HG03354 (cell line): ENCODE results near the gene NCDN.
A peak's percentile ranks its signal among the peaks of the same experiment; 100 is the strongest.

Experiments used
- ATAC-seq: cut with Tn5 transposase; IDR thresholded peaks from one replicate; pipeline ENCODE4 v1.9.1; 2021; ENCODE audit warnings: mild to moderate bottlenecking; ENCODE audit not compliant: unreplicated experiment, poor library complexity, severe bottlenecking

The NCDN gene

DNA sequence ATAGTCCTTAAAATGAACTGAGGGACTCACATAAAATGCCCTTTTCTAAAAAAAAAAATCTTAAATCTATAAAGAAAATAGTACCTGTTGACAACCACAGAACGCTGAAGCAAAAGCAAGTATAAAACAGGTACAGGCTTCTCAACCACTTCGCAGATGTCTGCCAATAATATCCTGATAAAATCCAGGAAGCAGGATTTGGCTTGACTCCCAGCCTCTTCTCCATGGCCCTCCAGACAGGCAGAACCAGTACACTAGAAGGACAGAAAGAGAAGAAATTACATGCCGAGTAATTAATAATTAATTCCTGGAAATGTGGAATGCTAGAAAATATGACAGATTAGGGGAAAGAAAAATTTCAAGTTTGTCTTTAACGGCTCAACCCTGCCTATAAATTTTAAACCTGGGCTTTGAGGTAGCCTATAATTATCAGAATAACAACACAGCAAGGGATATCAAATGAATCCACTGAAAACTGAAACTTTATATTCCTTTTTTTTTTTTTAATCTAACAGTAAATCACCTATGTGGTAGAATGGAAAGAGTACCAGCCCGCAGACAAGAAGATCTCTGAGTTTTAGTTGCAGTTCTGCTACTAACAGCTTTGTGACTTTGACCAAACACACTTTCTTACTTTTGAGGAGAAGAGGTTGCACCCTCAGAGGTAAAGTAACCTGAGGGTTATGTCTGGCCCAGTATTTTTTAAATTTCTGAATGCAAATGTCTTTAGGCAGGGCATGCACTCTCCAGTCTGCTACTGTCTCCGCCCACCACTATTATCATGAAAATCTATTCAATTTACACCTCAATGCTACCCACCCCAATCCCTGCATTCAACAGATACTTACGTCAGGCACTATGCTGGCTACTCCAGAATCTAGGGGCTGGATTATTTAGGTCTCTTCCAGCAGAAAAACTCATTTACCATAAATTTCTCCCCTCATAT is 3.1 kb upstream of the NCDN start:
- ATAC-seq: no peak

DNA sequence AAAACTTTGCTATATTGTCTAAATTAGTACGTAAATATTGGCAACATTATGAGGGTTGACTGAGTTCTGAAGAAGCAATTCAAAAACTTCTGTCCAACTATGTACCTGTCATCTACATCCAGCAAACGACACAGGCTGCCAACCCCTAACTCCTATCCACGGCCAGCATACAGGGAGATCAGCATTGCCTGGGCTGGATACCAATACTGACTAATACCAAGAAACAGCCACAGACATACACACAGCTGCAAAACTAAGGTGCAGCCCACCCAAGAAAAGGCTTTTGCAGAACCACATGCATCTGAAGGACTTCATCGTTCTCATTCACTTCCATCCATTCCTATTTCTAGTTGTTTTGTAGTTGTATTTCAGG is 2.4 kb upstream of the NCDN start:
- no peak for ATAC-seq

DNA sequence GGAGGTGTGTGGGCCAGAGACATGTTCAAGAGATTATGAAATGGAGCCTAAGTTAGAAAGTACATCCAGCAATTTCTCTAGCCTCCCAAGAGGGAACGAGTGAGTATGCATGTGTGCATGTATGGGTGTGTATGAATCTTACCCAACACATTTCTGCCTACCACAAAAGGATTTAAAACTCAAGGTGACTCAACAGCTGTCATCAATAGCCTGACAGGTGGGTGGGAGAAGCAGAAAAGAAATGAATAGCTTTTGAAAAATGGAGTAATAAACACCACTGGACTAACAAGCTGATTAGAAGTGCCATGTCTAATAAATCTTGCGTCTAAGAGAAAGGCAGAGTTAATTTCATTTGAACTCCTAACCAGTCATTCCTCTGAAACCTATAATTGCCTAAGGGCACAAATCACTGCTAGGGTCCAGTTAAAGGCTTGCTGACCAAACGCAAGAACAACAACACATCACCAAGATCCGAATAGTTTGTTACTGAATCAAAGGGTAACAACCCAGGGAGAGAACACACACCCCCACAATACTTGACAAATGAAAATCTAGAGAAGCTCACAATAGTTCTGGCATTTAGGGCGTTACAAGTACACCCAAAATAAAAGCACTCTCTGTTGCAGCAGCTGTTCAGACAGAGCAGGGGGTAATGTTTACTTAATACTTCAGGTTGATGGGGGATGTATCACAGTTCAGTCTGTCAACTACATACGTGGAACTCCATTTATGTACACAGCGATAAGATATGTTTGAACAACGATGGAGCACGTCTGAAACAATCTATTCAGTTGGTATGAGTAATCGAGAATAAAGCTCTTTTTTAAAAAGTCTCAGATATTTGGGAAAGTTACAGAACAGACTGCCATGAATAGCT is 1.8 kb upstream of the NCDN start:
- ATAC-seq: no peak

DNA sequence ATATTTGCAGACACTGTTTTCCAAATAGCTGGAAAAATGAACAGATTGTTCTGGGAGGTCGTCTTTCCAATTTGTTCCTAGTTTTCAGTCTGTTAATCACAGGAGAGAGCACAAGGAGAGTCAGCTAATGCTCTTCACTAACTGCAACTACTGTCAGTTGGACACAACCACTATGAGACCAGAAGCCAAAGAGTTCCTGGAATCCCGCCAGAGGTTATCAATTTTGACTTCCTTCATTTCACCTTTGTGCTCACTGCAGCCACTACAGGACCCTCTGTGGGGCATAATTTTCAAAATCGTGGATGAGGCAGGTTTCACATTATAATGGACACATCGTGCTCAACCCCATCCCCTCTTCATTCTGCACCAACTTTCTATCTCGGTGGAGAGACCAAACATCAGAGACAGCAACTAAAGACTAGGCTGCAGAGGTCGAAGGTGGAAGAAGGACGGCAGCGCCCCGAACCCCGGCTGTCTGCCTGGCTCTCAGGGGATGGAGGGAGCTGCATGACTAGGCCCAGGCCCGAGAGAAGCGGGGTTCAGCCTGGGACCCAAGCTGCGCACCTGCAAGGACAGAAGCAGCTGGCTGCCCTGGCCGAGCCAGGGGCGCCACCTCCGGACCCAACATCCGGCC is 998 bp upstream of the NCDN start:
- no peak for ATAC-seq

DNA sequence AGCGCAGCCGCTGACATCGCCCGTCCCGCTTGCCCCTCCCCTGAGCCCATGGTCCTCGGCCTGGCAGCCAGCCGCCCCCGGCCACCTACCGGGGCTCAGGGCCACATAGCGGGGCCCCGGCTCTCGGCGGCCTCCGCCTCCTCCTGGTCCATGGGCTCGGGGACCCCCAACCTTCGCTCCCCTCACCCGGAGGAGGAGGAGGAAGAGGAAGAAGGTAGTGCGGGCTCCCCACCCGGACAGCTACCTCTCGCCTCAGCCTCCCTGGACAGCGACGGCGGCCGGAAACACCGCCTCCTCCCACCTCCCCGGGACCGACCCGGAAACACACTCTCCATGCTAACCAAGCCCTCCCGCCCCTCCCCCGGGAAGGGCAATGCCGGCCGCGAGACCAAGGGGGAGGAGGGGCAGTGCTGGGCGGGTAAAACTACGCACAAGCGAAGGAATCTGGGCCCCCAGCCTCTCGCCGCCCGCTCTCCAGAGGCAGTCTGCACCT is 435 bp upstream of the NCDN start, which contains the start of gene KIAA0319L:
TSS of gene KIAA0319L (minus strand) at position 286 of the 493 bp plus-strand sequence. CDS start 2,912 bp downstream, outside the sequence.
- peak; percentile 73 for ATAC-seq

DNA sequence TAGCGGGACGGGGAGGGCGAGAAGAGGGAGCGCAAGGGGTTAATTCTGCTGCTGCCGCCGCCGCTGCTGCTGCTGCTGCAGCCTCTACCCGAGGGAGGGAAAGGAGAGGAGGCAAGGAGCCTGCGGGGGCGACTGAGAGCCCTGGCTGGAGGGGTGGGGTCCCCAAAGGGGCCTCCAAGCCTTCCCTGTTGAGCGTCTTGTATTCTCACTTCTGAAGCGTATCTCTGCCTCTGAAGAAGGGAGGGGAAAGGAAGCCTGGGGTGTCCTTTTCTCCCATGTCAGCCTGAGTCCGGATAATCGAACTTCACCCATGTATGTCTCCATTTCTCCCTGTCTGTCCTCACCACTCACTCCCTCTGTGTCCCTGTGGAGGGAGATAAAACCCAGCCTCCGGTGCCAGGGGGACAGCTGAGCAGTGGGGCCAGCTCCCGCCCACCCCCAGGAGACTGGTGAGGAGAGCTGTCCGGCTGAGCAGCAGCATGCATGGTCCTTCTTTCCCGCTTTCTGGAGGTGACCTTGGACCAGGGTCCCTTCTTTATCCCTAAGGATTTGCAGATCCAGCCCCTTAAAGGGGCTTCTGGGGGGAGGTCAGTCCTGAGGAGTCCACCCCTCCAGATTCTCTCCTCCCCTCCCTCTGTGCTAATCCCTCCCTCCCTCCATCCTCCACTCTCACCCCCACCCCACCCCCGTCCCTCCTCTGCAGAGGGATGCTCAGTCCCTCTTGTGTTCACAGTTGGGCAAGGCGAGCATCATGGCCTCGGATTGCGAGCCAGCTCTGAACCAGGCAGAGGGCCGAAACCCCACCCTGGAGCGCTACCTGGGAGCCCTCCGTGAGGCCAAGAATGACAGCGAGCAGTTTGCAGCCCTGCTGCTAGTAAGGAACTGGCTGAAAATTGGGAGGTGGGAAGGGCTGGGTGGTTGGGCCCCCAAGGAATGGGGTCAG is 1.0 kb downstream of the NCDN start:
- no peak for ATAC-seq

DNA sequence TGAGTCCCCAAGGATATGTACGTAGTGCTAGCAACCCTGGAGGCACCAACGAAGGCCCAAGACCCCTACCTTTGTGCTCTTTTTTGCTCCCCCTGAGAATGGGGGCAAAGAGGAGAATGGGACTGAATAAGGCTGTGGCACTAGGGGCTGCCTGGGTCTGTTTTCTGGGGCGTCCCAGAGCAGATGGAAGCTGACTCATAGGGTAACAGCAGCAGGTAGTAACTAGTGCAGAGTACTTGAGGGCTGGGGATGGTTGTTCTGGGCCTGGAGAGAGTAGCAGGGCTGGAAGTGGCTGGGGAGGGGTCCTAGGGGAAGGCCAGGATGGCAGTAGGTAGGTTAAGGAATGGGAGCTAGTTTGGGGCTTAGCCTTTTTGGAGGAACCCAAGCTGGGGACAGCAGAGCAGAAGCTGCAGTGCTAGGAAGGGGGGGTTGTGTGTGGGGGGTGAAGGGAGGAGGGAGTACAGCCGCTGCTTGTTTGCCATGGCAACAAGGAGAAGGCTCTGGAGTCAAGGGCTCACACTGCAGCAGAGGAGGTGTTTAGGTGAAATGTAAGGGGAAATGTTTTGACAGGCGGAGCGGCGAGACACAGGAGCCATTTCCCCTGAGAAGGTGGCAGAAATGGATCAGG is 1.8 kb downstream of the NCDN start:
- ATAC-seq: no peak

DNA sequence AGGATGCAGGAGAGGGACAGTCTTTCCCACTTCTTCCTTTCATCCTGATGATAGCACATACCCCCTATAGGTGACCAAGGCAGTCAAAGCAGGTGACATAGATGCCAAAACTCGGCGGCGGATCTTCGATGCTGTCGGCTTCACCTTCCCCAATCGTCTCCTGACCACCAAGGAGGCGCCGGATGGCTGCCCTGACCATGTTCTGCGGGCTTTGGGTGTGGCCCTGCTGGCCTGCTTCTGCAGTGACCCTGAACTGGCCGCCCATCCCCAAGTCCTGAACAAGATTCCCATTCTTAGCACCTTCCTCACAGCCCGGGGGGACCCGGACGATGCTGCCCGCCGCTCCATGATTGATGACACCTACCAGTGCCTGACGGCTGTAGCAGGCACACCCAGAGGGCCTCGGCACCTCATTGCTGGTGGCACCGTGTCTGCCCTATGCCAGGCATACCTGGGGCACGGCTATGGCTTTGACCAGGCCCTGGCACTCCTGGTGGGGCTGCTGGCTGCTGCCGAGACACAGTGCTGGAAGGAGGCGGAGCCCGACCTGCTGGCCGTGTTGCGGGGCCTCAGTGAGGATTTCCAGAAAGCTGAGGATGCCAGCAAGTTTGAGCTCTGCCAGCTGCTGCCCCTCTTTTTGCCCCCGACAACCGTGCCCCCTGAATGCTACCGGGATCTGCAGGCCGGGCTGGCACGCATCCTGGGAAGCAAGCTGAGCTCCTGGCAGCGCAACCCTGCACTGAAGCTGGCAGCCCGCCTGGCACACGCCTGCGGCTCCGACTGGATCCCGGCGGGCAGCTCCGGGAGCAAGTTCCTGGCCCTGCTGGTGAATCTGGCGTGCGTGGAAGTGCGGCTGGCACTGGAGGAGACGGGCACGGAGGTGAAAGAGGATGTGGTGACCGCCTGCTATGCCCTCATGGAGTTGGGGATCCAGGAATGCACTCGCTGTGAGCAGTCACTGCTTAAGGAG is 2.9 kb downstream of the NCDN start:
- ATAC-seq: no peak

DNA sequence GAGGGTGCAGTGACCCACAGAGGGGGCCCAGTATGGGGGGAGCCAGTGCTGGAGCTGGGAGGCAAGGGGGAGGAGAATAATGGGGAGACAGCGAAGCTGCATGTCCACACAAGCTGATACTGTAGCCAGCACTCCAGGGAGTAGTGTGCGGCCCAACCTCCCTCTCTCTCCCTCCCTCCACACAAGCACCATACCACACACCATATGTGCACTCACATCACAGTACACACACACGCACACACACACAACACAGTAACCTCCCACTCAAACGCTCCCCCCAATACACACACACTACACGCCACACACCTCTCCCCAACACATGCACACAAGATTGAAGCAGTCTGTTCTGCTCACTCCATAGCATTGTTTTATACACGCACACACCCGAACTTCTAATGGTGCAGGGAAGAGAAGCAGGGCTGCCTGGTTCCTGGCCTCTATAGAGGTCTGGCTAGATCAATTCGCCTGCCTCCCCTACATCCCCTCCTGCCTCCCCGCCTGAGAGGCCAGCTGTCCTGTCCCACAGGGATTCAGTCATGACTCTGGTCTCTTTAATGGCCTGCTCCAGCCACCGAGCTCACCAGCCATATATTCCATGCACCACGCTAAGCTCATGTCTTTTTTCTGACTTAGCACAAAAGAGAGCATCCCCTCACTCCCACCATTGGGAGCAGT is 3.8 kb downstream of the NCDN start:
- ATAC-seq: no peak

DNA sequence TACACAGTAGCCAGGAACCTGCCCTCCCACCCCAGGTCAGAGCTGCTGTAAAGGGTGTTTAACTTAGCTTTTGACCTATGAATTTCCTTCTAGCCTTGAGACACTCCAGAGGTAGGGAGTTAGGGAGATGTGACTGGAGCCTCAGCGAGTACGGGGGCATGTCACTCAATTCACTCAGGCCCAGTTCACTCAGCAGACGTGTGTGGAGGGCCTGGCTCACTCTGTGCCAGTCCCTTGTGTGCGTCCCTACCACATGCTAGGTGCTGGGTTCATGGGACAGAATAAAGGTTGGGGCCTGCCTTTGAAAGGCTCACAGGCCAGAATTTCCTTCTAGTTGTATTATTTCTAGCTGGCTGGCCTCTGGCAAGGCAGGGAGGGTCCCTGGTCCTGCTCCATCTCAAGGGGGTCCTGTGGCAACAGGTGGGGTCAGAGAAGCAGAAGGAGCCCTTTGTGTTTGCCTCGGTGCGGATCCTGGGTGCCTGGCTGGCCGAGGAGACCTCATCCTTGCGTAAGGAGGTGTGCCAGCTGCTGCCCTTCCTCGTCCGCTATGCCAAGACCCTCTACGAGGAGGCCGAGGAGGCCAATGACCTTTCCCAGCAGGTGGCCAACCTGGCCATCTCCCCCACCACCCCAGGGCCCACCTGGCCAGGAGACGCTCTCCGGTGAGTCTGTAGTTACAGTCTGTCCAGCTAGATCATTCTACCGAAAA is 4.5 kb downstream of the NCDN start:
- ATAC-seq: no peak

DNA sequence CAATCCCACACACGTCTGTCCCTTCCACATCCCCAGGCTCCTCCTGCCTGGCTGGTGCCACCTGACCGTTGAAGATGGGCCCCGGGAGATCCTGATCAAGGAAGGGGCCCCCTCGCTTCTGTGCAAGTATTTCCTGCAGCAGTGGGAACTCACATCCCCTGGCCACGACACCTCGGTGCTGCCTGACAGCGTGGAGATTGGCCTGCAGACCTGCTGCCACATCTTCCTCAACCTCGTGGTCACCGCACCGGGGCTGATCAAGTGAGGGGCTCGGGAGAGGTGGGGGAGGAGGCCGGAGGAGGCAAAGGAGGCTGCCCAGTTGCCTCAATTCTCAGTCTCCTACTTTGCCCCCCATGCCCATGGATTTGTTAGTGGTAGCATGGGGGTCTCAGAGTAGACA is 5.6 kb downstream of the NCDN start:
- ATAC-seq: no peak

DNA sequence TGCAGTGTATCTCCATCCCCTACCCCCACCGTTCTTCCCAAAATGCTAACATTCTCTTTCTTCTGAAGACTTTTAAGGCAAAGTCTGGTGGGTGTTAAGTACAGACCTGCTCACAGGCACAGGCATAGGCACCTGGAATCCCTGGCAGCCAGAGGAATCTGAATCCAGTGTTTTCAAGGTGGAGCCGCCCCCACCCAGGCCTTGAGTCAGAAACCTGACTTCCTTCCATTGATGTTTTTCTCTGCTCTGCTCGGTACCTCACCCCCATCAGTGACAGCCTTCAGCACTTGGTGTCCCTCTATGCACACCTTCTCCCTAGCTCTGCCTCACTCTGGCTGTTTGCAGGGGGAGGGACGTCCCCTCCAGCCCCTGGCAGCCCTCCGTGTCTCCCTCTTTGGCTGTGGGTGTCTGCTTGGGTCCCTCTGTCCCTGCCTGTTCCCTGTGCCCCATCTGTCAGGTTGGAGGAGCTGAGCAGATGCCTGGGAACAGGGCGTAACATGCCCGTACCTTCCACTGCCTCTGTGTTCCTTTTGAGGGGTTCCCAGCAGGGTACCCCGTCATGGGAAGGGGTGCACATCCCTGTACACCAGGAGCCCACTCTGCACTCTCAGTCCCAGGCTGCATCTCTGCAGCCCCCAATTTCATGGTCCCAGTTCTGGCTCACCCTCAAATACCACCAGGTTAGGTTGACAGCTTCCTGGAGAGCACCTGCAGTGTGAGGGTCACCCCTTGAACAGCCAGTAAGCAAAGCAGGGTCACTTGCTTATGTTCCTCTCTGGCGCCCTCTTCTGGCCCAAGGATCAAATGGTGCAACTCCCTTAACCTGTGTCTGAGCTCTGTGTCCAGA is 6.7 kb downstream of the NCDN start:
- ATAC-seq: no peak

DNA sequence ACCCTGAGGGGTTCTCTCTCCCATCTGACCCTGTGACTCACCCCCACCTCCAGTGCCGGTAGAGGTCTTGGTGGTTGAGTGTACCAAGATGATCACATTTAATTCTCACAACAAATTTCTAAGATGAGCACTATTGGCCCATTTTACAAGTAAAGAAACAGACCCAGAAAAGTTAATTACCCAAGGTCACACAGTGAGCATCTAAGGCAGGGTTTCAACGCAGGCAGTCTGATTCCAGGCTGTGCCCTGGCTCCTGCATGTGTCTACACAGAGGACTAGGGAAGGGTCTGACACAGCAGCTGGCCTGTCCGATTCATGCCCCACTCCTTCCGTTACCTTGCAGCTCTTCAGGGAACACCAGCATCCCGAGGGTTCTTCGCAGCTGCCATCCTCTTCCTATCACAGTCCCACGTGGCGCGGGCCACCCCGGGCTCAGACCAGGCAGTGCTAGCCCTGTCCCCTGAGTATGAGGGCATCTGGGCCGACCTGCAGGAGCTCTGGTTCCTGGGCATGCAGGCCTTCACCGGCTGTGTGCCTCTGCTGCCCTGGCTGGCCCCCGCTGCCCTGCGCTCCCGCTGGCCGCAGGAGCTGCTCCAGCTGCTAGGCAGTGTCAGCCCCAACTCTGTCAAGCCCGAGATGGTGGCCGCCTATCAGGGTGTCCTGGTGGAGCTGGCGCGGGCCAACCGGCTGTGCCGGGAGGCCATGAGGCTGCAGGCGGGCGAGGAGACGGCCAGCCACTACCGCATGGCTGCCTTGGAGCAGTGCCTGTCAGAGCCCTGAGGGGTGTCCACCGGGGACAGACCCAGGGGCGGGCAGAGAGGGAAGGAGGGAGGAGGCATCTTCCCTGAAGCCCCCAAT is 7.5 kb downstream of the NCDN start:
- no peak for ATAC-seq

DNA sequence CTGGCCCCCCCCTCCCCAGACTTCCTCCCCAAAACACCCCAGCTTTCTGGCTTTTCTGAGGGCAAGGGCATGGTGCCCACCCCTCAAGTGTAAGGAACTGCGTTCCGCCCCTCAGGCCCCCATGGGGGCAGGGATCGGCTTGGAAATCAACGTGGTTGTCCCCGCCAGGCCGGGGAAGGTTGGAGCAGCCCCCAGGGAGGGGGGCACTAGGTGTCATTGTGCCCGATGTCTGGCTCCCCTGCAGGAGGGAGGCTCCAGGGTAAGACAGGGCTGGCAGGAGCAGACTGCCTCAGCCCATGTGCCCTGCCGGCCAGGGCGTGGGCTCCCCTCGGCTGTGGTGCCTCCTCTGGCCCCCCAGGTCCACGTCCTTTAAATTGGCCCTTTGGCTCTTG is 8.1 kb downstream of the NCDN start:
- ATAC-seq: no peak
